Calu3 (cell line): ENCODE data around the gene C1orf232. TPM values are rescaled to one million over a fixed set of nuclear protein-coding genes. Genes with fewer than 3 reads are reported as not detected.

Source experiments
- BruUV-seq: library from RNA; stranded (reverse); fragments of 400-500 nt; replicated peaks from 2 replicates; lab custom pipeline; 2021; lab: Mats Ljungman, UMichigan
- CTCF ChIA-PET: fragments of 300-600 bp; sonication (Branson Sonifier 250); formaldehyde crosslinking; loops from one replicate; lab custom pipeline; 2022; ENCODE audit warnings: antibody characterized with exemption; lab: Charles Lee
- DNase-seq: peaks from one replicate; pipeline ENCODE4 v3.0.0; 2022
- H3K27ac Mint-ChIP-seq: one replicate; pipeline ENCODE4 v1.8.0; 2022; ENCODE audit warnings: mixed read lengths; ENCODE audit not compliant: unreplicated experiment
- H3K27me3 Mint-ChIP-seq: one replicate; pipeline ENCODE4 v1.8.0; 2022; ENCODE audit warnings: mixed read lengths; ENCODE audit not compliant: unreplicated experiment
- H3K36me3 Mint-ChIP-seq: one replicate; pipeline ENCODE4 v1.8.0; 2022; ENCODE audit warnings: mild to moderate bottlenecking, moderate library complexity, mixed read lengths; ENCODE audit not compliant: insufficient read depth, unreplicated experiment
- H3K4me1 Mint-ChIP-seq: one replicate; pipeline ENCODE4 v1.8.0; 2022; ENCODE audit warnings: mild to moderate bottlenecking, low read depth, mixed read lengths; ENCODE audit not compliant: unreplicated experiment
- H3K4me3 Mint-ChIP-seq: one replicate; pipeline ENCODE4 v1.8.0; 2022; ENCODE audit warnings: mild to moderate bottlenecking, low read depth, moderate library complexity, mixed read lengths; ENCODE audit not compliant: unreplicated experiment
- H3K9me3 Mint-ChIP-seq: one replicate; pipeline ENCODE4 v1.8.0; 2022; ENCODE audit warnings: low read depth, mixed read lengths; ENCODE audit not compliant: unreplicated experiment
- intact Hi-C: fragments of 100-400 bp; cut with micrococcal nuclease; formaldehyde crosslinking; loops from one replicate; pipeline ENCODE4 v1.10.0; 2022; ENCODE audit not compliant: unreplicated experiment
- total RNA-seq: library from RNA; stranded (reverse); gene quantifications from 2 replicates; pipeline ENCODE4 v1.2.3, GENCODE V29; 2022
- TF ChIP-seq, protein P1 (sequence below): fragments of 200-600 bp; IDR thresholded peaks from one replicate; pipeline ENCODE4 v1.8.0; 2022; ENCODE audit warnings: antibody characterized with exemption; ENCODE audit not compliant: unreplicated experiment

C1orf232 gene
- total RNA-seq, 1 experiment from 2014 or later, result not detected

DNA sequence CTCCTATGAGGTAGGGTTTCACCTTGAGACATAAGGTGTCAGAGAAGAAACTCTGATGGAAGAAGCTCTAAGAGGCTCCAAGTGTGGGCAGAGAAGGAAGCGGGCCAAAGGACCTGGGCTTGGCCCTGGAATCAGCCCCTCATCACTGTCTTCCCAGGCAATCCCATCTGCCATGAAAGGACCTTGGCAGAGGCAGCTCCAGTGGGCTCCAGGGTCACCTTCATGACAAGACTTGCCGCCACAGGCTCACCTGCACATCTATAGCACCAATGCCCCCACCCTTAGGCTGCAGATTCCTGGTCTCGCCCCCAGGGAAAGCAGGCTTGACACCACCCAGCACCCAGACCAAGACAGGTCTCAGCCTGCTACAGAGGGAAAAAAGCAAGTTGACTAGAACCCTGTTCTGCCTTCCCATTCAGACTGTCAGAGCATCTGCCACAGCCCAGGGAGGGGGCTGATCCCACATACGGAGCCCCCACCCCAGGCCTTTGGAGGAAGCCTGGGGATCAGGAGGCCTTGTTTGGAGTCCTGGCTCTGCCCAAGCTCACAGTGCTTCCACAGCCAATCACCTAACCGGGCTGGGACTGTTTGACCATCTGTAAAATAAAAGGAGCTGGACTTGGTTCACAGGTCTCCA lies 10.4 kb downstream of the C1orf232 start:
- TF ChIP-seq, protein P1, sequence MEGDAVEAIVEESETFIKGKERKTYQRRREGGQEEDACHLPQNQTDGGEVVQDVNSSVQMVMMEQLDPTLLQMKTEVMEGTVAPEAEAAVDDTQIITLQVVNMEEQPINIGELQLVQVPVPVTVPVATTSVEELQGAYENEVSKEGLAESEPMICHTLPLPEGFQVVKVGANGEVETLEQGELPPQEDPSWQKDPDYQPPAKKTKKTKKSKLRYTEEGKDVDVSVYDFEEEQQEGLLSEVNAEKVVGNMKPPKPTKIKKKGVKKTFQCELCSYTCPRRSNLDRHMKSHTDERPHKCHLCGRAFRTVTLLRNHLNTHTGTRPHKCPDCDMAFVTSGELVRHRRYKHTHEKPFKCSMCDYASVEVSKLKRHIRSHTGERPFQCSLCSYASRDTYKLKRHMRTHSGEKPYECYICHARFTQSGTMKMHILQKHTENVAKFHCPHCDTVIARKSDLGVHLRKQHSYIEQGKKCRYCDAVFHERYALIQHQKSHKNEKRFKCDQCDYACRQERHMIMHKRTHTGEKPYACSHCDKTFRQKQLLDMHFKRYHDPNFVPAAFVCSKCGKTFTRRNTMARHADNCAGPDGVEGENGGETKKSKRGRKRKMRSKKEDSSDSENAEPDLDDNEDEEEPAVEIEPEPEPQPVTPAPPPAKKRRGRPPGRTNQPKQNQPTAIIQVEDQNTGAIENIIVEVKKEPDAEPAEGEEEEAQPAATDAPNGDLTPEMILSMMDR, result no peak
- H3K27me3 Mint-ChIP-seq, result peaks cover 25% of the 10 kb centered on the region
- no peaks in the 10 kb centered on the region for H3K4me1 Mint-ChIP-seq
- H3K4me3 Mint-ChIP-seq, result no peak overlapping the region
- H3K27ac Mint-ChIP-seq, result no peak overlapping the region
- H3K9me3 Mint-ChIP-seq, result no peaks in the 10 kb centered on the region
- CTCF ChIA-PET, result no interaction called here
- intact Hi-C loops, result no loop called here
- no TSS peak for BruUV-seq
- DNase-seq, result no peak
- peaks cover 5% of the 10 kb centered on the region for H3K36me3 Mint-ChIP-seq

DNA sequence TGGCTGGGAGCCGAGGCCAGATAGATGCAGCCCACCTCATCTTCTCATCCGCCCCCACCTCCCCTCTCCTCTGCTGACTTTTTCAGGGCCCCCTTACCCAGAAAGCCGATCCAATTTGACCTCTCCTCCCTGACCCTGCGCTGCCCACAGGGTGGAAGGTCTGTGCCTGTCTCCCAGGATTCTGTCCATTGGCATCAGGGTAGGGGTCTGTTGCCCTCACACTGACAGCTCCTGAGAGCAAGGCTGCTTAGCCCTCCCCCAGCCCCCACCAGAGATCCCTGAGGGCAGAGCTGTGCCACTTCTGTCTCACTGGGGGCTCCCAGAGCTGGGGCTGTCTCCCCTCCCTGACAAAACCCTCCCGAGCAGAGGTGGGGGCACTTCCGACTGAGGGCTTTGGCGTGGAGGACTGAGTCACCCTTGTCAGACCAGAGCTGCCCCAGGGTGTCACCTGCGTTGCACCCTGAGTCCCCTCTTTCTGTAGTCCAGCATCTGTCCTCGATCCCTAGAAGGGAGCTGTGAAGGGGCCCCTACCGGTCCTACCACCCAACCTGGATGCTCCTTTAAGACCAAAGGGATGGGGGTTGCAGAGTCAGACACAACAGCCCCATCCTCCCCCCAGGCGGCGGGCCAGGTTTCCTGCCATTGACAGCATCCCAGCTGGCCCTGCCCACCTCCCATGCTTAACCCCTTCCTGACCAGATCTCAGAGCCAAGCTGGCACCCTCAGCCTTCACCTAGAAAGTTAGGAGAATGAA lies 12.3 kb downstream of the C1orf232 start:
- H3K27ac Mint-ChIP-seq, result no peak overlapping the region
- no peak overlapping the region for H3K4me3 Mint-ChIP-seq
- CTCF ChIA-PET, result no interaction called here
- TF ChIP-seq, protein P1, result no peak
- no peaks in the 10 kb centered on the region for H3K4me1 Mint-ChIP-seq
- H3K27me3 Mint-ChIP-seq, result peaks cover 27% of the 10 kb centered on the region
- H3K9me3 Mint-ChIP-seq, result no peaks in the 10 kb centered on the region
- no TSS peak for BruUV-seq
- no peaks in the 10 kb centered on the region for H3K36me3 Mint-ChIP-seq
- intact Hi-C loops, result no loop called here
- DNase-seq, result no peak

DNA sequence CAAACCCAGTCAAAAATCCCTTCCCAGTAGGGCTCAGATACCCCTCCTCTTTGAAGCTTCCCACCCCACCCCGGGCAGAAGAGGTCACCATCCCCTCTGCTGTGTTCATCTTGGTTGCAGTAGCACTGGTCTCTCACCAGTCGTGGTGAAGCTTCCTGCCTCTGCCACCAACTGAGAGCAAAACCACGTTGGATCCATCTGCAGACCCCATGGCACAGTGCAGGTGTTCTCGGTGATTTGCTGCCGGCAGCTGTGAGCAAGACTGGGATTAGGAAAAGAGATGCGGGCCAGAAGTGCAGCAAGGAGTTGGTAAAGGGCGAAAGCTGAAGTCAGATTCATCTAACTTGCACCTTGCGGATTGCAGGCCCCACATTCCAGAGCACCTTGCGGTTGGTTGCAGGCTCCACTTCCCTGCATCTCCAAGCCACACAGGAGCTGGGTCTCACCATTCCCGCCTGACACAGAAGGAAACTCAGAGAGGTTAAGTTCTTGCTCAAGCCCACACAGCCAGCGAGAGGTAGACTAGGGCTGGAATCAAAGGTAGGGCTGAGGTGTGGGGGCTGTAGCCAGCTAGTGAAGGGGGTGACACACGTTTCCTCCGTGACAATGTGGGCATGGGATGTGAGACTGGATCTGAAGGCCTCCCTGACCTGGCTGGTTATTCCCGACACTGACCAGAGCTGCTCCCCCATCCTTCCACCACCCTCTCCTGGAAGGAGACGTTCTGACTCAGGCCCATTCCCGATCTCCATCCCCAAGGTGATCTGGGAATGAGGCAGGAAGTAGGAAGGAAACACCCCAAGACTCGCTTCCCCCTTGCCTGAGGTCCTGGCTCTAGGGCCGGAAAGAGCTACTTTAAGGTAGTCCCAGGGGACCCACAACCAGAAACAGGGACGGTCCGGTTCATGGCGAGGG lies 13.1 kb downstream of the C1orf232 start:
- no peak for DNase-seq
- H3K27me3 Mint-ChIP-seq, result peaks cover 27% of the 10 kb centered on the region
- no peak overlapping the region for H3K27ac Mint-ChIP-seq
- H3K36me3 Mint-ChIP-seq, result no peaks in the 10 kb centered on the region
- no peaks in the 10 kb centered on the region for H3K4me1 Mint-ChIP-seq
- H3K4me3 Mint-ChIP-seq, result no peak overlapping the region
- intact Hi-C loops, result no loop called here
- no peaks in the 10 kb centered on the region for H3K9me3 Mint-ChIP-seq
- no TSS peak for BruUV-seq
- CTCF ChIA-PET, result no interaction called here
- TF ChIP-seq, protein P1, result no peak

DNA sequence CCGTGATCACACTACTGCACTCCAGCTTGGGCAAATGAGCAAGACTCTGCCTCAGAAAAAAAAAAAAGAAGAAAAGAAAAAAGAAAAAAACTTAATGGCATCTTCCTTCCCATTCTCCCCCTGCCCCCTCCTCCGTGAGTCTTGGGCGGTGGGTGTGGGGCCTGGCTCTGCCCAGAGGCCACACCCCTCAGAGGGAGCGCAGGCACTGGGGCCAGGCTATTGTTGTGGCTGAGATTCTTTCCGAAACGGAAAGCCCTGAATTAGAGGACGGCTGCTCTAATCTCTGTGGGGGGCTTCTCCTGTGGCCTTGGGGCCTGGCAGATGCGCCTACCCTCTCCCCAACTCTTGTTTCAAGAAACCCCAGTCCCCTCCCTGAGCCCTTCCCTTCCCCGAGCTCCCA lies 14.0 kb downstream of the C1orf232 start:
- no TSS peak for BruUV-seq
- no peaks in the 10 kb centered on the region for H3K36me3 Mint-ChIP-seq
- H3K27ac Mint-ChIP-seq, result no peak overlapping the region
- H3K27me3 Mint-ChIP-seq, result peaks cover 35% of the 10 kb centered on the region
- no peaks in the 10 kb centered on the region for H3K4me1 Mint-ChIP-seq
- TF ChIP-seq, protein P1, result no peak
- H3K4me3 Mint-ChIP-seq, result no peak overlapping the region
- intact Hi-C loops, result no loop called here
- no peak for DNase-seq
- CTCF ChIA-PET, result no interaction called here
- no peaks in the 10 kb centered on the region for H3K9me3 Mint-ChIP-seq
